GM12878 (cell line): Measurements from ENCODE around the gene ZNF701. TPM values are rescaled to one million over a fixed set of nuclear protein-coding genes. Genes with fewer than 3 reads are reported as not detected.

Source experiments
- ATAC-seq: fragments of 200-7000 bp; cut with Tn5 transposase; 3 replicates; pipeline ENCODE4 v1.9.1; 2020; ENCODE audit warnings: mild to moderate bottlenecking, moderate library complexity
- BruUV-seq: library from RNA; stranded (reverse); fragments of 400-500 nt; replicated peaks from 2 replicates; lab custom pipeline; 2021; lab: Mats Ljungman, UMichigan
- CTCF ChIA-PET: fragments of 300-600 bp; sonication (Branson Sonifier 250); formaldehyde crosslinking; extraction: SDS; loops from one replicate; lab custom pipeline; 2021; ENCODE audit warnings: inconsistent platforms; lab: Yijun Ruan, JAX
- POLR2A ChIA-PET: fragments of 350-600 bp; formaldehyde crosslinking; extraction: SDS; loops from one replicate; lab custom pipeline; 2021; ENCODE audit warnings: inconsistent platforms; lab: Charles Lee
- RAD21 ChIA-PET: fragments of 300-600 bp; sonication (Branson Sonifier 250); formaldehyde crosslinking; loops from one replicate; lab custom pipeline; 2023; ENCODE audit warnings: antibody characterized with exemption; ENCODE audit not compliant: unreplicated experiment; lab: Charles Lee
- SMC1A ChIA-PET: fragments of 300-600 bp; sonication (Branson Sonifier 250); formaldehyde crosslinking; loops from one replicate; lab custom pipeline; 2023; ENCODE audit not compliant: unreplicated experiment, uncharacterized antibody; lab: Charles Lee
- DNase-seq: peaks from one replicate; pipeline ENCODE4 v3.0.0-alpha.2; 2011; ENCODE audit warnings: low read depth, low spot score
- FAIRE-seq: peaks from 3 replicates; lab custom pipeline; 2011; peaks lifted over from hg19 to GRCh38; lab: Jason Lieb, UNC
- H2AFZ ChIP-seq: 2 replicates; pipeline ENCODE4 v1.6.0; 2011; ENCODE audit warnings: low read depth, low read length, control low read depth; ENCODE audit not compliant: control insufficient read depth
- H3K27ac ChIP-seq: 2 replicates; pipeline ENCODE4 v1.5.1; 2011; ENCODE audit warnings: control low read depth; ENCODE audit not compliant: control insufficient read depth, insufficient read depth
- H3K27me3 ChIP-seq, 2 experiments: replicated peaks in 1 of 2; 2 replicates each; pipeline versions ENCODE4 v1.6.0 to v1.6.1; 2011; ENCODE audit warnings: low read length in 1 of 2; ENCODE audit not compliant: control insufficient read depth in 2 of 2, insufficient read depth in 2 of 2
- H3K36me3 ChIP-seq, 2 experiments: 2 replicates each; pipeline ENCODE4 v1.5.1; 2011; ENCODE audit warnings: low read length in 1 of 2; ENCODE audit not compliant: control insufficient read depth in 2 of 2, insufficient read depth in 2 of 2
- H3K4me1 ChIP-seq: 2 replicates; pipeline ENCODE4 v1.6.1; 2011; ENCODE audit warnings: mild to moderate bottlenecking, low read length, moderate library complexity, mixed read lengths; ENCODE audit not compliant: control insufficient read depth, insufficient read depth
- H3K4me2 ChIP-seq: 2 replicates; pipeline ENCODE4 v1.6.0; 2011; ENCODE audit warnings: control low read depth; ENCODE audit not compliant: control insufficient read depth, insufficient read depth
- H3K4me3 ChIP-seq: fragments of 200-600 bp; sonication (generic); 2 replicates; pipeline ENCODE4 v1.5.1; 2016
- H3K79me2 ChIP-seq: 2 replicates; pipeline ENCODE4 v1.6.0; 2011; ENCODE audit warnings: low read length; ENCODE audit not compliant: control insufficient read depth, insufficient read depth
- H3K9ac ChIP-seq: 2 replicates; pipeline ENCODE4 v1.8.0; 2011; ENCODE audit warnings: low read length, control low read depth, mixed read lengths; ENCODE audit not compliant: control insufficient read depth, insufficient read depth
- H3K9me3 ChIP-seq: replicated peaks from 3 replicates; pipeline ENCODE4 v1.5.1; 2011; ENCODE audit warnings: mild to moderate bottlenecking, low read length; ENCODE audit not compliant: control insufficient read depth, insufficient read depth
- H4K20me1 ChIP-seq: 2 replicates; pipeline ENCODE4 v1.6.0; 2011; ENCODE audit not compliant: control insufficient read depth, insufficient read depth
- CTCF ChIP-seq, 3 experiments: IDR thresholded peaks in 2 of 3; conservative IDR thresholded peaks in 1 of 3; 2 replicates each; pipeline ENCODE4 v1.5.1; 2011; ENCODE audit warnings: low read depth in 3 of 3, low read length in 3 of 3, mild to moderate bottlenecking in 3 of 3, control low read depth in 2 of 3, moderate library complexity in 2 of 3, inconsistent platforms in 1 of 3, mixed read lengths in 1 of 3; ENCODE audit not compliant: control insufficient read depth in 2 of 3, insufficient read depth in 1 of 3; ENCODE audit errors: extremely low read depth in 1 of 3
- IKZF2 ChIP-seq, 2 experiments: fragments of 450-650 bp; IDR thresholded peaks; 2 replicates each; pipeline ENCODE4 v1.6.1; 2017; ENCODE audit warnings: mild to moderate bottlenecking in 2 of 2, moderate library complexity in 2 of 2
- NKRF ChIP-seq: fragments of 450-650 bp; conservative IDR thresholded peaks from 2 replicates; pipeline ENCODE4 v1.6.1; 2017; ENCODE audit warnings: mild to moderate bottlenecking, moderate library complexity
- WGBS: methylation state at CpG from one replicate; pipeline ENCODE4 v1.1.6; 2016; ENCODE audit warnings: low lambda C conversion rate; ENCODE audit not compliant: insufficient replicate concordance, insufficient coverage; ENCODE audit errors: missing lambda C conversion rate; 5-methylcytosine and 5-hydroxymethylcytosine counted together
- in situ Hi-C: fragments of 300-500 bp; cut with MboI; formaldehyde crosslinking; loops from 9 replicates; pipeline ENCODE4 v1.14.3; 2018; ENCODE audit warnings: mixed read lengths
- intact Hi-C: fragments of 100-400 bp; cut with micrococcal nuclease; formaldehyde crosslinking; loops from one replicate; pipeline ENCODE4 v1.14.2; 2022; ENCODE audit not compliant: unreplicated experiment
- polyA plus RNA-seq, 11 experiments: library from polyadenylated mRNA; depleted of rRNA in 4 of 11; unstranded in 6 of 11; stranded (reverse) in 5 of 11; fragments of >200 nt; fragmentation: Nextera tagmentation in 4 of 11; fragmentation: Illumina TruSeq in 1 of 11; extraction: Ambion mirVana in 4 of 11; extraction: Trizol in 1 of 11; gene quantifications; 1 replicate in 1 of 11; 2 replicates in 10 of 11; pipeline versions ENCODE4 v1.2.1 to v1.2.3, GENCODE V29; 2011 to 2016; ENCODE audit warnings: inconsistent platforms in 2 of 11, missing spikeins in 2 of 11, low read depth in 1 of 11
- total RNA-seq, 4 experiments: library from RNA; depleted of rRNA in 3 of 4; stranded (reverse); fragments of >200 nt in 3 of 4; fragmentation: Illumina TruSeq in 1 of 4; extraction: Trizol in 1 of 4; gene quantifications; 2 replicates each; pipeline versions ENCODE4 v1.2.1 to v1.2.3, GENCODE V29; 2013 to 2021

Gene ZNF701
- total and polyA plus RNA-seq, 10 of the 15 experiments (the other 5 are each of a cell fraction or from before 2014, with no cell fraction given), result 3.1 to 18.1 (median 8.0) TPM

GRCh38 chr19:52622261-52622660, 52.2 kb downstream of the ZNF701 start:
- RAD21 ChIA-PET, result no interaction called here
- Histone ChIP-seq H3K27ac (no peak overlapping the region), H2AFZ (no peak overlapping the region), H3K79me2 (no peaks in the 10 kb centered on the region), H3K36me3 (peaks cover 4 to 6% of the 10 kb centered on the region in 2 experiments; a peak in 3 of 4 replicates), H3K27me3 (no peaks in the 10 kb centered on the region), H4K20me1 (no peaks in the 10 kb centered on the region), H3K9ac (no peak overlapping the region), H3K4me3 (no peak overlapping the region), H3K4me2 (no peak overlapping the region), H3K4me1 (no peaks in the 10 kb centered on the region), H3K9me3 (peaks cover 7% of the 10 kb centered on the region)
- FAIRE-seq (no peak), ATAC-seq (no peak), DNase-seq (no peak)
- TF ChIP-seq CTCF (IDR thresholded peaks at IDR 0.05 in 2 of 3, conservative IDR thresholded peaks at IDR 0.05 in 1 of 3; ENCODE audit: control insufficient read depth in 2 of 3, extremely low read depth in 1 of 3, insufficient read depth in 1 of 3, low read depth in 3 of 3, low read length in 3 of 3) (peak in 1 of 3 experiments; percentile 16; a peak in 1 of 6 replicates), NKRF (no peak), IKZF2 (IDR thresholded peaks at IDR 0.05) (no peak)
- no TSS peak for BruUV-seq
- POLR2A ChIA-PET, result no interaction called here
- in situ Hi-C loops, result no loop called here
- 95% methylated on average over 2 of the region's 2 CpGs for WGBS
- CTCF ChIA-PET, result interaction anchor here (0.6 to 1.3 kb wide), 3 partner anchors 13 to 279 kb away, joined by 3 to 4 read pairs (median 3); no protein-coding TSS in a partner anchor
- SMC1A ChIA-PET, result interaction anchor here (1.0 to 1.2 kb wide), 3 partner anchors 13 to 180 kb away, joined by 3 to 4 read pairs (median 3); no protein-coding TSS in a partner anchor
- intact Hi-C loops, result no loop called here
